Ishikawa (cell line): ENCODE results near the gene MRPL19.

Source experiments
- CEBPB ChIP-seq: IDR thresholded peaks from 2 replicates; pipeline ENCODE4 v1.6.1; 2012
- CREB1 ChIP-seq: IDR thresholded peaks from 2 replicates; pipeline ENCODE4 v1.6.1; 2012; ENCODE audit warnings: low read depth
- EGR1 ChIP-seq: IDR thresholded peaks from 2 replicates; pipeline ENCODE4 v1.6.1; 2012
- EP300 ChIP-seq: IDR thresholded peaks from 2 replicates; pipeline ENCODE4 v1.6.1; 2012; ENCODE audit warnings: borderline replicate concordance
- FOXM1 ChIP-seq: IDR thresholded peaks from 2 replicates; pipeline ENCODE4 v1.6.1; 2012; ENCODE audit warnings: low read depth, borderline replicate concordance
- MAX ChIP-seq: IDR thresholded peaks from 2 replicates; pipeline ENCODE4 v1.6.1; 2012
- NFIC ChIP-seq: IDR thresholded peaks from 2 replicates; pipeline ENCODE4 v1.6.1; 2012
- RAD21 ChIP-seq: IDR thresholded peaks from 2 replicates; pipeline ENCODE4 v1.6.1; 2012; ENCODE audit warnings: low read depth
- REST ChIP-seq: IDR thresholded peaks from 2 replicates; pipeline ENCODE4 v1.6.1; 2012; ENCODE audit warnings: low read depth, mild to moderate bottlenecking
- TAF1 ChIP-seq: IDR thresholded peaks from 2 replicates; pipeline ENCODE4 v1.6.1; 2012; ENCODE audit warnings: low read depth, mild to moderate bottlenecking
- TCF12 ChIP-seq: IDR thresholded peaks from 2 replicates; pipeline ENCODE4 v1.6.1; 2012; ENCODE audit warnings: low read depth
- TEAD4 ChIP-seq: IDR thresholded peaks from 2 replicates; pipeline ENCODE4 v1.6.1; 2012
- USF1 ChIP-seq: IDR thresholded peaks from 2 replicates; pipeline ENCODE4 v1.6.1; 2012
- YY1 ChIP-seq: IDR thresholded peaks from 2 replicates; pipeline ENCODE4 v1.6.1; 2012; ENCODE audit warnings: low read depth
- ZBTB7A ChIP-seq: IDR thresholded peaks from 2 replicates; pipeline ENCODE4 v1.6.1; 2012; ENCODE audit warnings: low read depth

MRPL19 gene

GRCh38 chr2:75607988-75608683 lies 38.4 kb upstream of the MRPL19 start:
- TF ChIP-seq YY1 = no peak
- no peak for TF ChIP-seq ZBTB7A
- peak; percentile 32; the same call in 1 of the 2 replicates for TF ChIP-seq EP300
- TF ChIP-seq TAF1 = no peak; the same call in 1 of the 2 replicates
- peak; percentile 67 for TF ChIP-seq TEAD4
- no peak for TF ChIP-seq EGR1
- TF ChIP-seq TCF12 = 0 out of 2 replicates have a peak, but pooled peaks have one; percentile 28
- TF ChIP-seq MAX = no peak
- no peak for TF ChIP-seq CREB1
- no peak for TF ChIP-seq RAD21
- peak; percentile 30; the same call in 1 of the 2 replicates for TF ChIP-seq FOXM1

GRCh38 chr2:75608684-75609333 lies 37.8 kb upstream of the MRPL19 start:
- 0 out of 2 replicates have a peak, but pooled peaks have one; percentile 22 for TF ChIP-seq TCF12
- TF ChIP-seq REST = no peak
- TF ChIP-seq TEAD4 = no peak
- TF ChIP-seq ZBTB7A = peak; percentile 71; the same call in 1 of the 2 replicates
- no peak for TF ChIP-seq FOXM1
- peak; percentile 39; the same call in 1 of the 2 replicates for TF ChIP-seq EP300
- no peak for TF ChIP-seq CEBPB
- peak; percentile 88 for TF ChIP-seq RAD21
- 0 out of 2 replicates have a peak, but pooled peaks have one; percentile 3 for TF ChIP-seq TAF1
- TF ChIP-seq EGR1 = no peak

- no peak for TF ChIP-seq YY1
- TF ChIP-seq TCF12 = no peak
- no peak for TF ChIP-seq USF1
- TF ChIP-seq EP300 = no peak
- no peak for TF ChIP-seq TEAD4
- TF ChIP-seq REST = no peak
- TF ChIP-seq FOXM1 = no peak
- no peak for TF ChIP-seq MAX
- TF ChIP-seq TAF1 = no peak
- TF ChIP-seq EGR1 = no peak
- no peak for TF ChIP-seq ZBTB7A
- TF ChIP-seq CREB1 = no peak
- no peak for TF ChIP-seq CEBPB
- no peak for TF ChIP-seq RAD21
- no peak for TF ChIP-seq NFIC
Measured at GRCh38 chr2:75609334-75609689, 37.3 kb upstream of the MRPL19 start.

GRCh38 chr2:75609937-75610508 lies 36.6 kb upstream of the MRPL19 start:
- no peak for TF ChIP-seq EGR1
- TF ChIP-seq CREB1 = no peak
- TF ChIP-seq TAF1 = no peak
- no peak for TF ChIP-seq EP300
- no peak for TF ChIP-seq ZBTB7A
- no peak for TF ChIP-seq CEBPB
- TF ChIP-seq YY1 = no peak
- no peak for TF ChIP-seq MAX
- TF ChIP-seq REST = no peak
- no peak for TF ChIP-seq NFIC
- TF ChIP-seq TEAD4 = no peak
- no peak for TF ChIP-seq FOXM1
- TF ChIP-seq RAD21 = no peak
- no peak for TF ChIP-seq TCF12
- TF ChIP-seq USF1 = no peak
